22Rv1 (cell line): ENCODE measurements around the gene DNAJC15.

Source experiments
- H3K27ac ChIP-seq: fragments of 450-650 bp; 2 replicates; pipeline ENCODE4 v1.5.1; 2017
- CTCF ChIP-seq: fragments of 450-650 bp; IDR thresholded peaks from 2 replicates; pipeline ENCODE4 v1.5.1; 2017; ENCODE audit warnings: mild to moderate bottlenecking
- ZFX ChIP-seq: fragments of 450-650 bp; IDR thresholded peaks from 2 replicates; pipeline ENCODE4 v1.6.1; 2017; ENCODE audit warnings: antibody characterized with exemption, borderline replicate concordance

The DNAJC15 gene

DNA sequence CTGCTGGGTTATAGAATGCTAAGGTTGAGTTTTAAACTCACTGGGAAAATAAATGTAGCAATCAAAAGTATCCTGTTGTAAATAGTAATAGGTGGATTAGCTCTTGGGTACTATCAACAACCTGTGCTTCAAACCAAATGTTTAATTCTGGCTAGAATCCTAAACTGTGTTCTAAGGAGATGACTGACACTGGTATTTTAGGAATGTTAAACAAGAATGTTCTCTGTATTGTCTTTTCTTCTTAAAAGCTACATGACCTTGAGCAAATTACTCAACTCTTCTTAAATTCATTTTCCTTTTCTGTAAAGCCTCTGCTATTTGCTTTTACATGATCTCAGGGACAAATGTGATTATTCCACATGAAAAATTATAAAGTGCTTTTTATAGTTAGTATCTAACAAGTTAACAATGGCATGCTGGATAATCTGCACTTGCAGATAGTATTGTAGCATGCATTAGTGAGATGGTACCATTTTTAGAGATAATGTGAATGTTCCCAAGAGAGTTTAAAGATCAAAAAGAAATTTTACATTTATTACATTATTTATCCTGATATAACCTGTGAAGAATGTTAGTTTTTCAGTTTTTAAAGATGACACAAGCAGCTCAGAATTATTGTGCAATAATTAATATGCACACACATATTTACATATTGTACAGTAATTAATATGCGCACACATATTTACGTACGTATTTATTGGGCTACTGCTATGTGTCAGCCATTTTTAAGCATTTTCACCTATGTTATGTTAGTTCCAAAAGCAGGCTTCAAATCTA lies 17.7 kb upstream of the DNAJC15 start:
- TF ChIP-seq ZFX (no peak), CTCF (no peak)
- H3K27ac ChIP-seq, result no peak overlapping the region

DNA sequence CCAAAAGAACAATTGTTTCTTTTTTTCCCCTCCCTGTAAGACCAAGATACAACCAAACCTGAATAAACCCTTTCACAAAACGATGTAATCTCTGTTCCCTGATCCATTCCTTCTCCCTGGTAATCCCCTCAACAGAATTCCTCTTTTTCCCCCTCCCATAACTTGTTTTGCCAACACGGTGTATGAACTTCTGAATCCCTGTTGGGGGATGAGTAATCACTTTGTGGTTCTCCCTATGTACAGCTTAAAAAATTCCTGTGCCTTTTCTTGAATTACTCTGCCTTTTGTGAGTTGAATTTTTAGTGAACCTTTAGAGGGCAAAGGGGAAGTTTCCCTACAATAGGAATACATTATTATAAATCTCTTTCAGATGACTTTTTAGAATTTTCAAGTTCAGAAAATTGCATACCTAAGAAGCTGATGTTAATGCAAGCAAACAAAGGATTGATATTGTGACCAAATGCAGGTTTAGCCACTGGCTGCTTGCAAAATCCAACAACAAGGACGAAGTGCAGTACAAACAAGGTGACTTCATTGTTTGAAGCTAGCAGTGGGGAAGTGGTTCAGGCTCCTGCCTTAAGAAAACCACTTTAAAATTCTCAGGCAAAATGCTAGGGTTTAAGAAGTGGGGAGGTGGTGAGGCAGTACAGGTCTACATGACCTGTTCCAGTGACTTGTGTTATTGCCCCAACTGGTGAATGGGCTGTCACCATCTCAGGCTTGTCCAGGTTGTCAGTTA lies 16.3 kb upstream of the DNAJC15 start:
- TF ChIP-seq CTCF (no peak), ZFX (no peak)
- no peak overlapping the region for H3K27ac ChIP-seq

- no peak overlapping the region for H3K27ac ChIP-seq
- no peak for TF ChIP-seq CTCF
- TF ChIP-seq ZFX, result no peak
These were observed 14.8 kb upstream of the DNAJC15 start for GRCh38 chr13:43008596-43008995.

DNA sequence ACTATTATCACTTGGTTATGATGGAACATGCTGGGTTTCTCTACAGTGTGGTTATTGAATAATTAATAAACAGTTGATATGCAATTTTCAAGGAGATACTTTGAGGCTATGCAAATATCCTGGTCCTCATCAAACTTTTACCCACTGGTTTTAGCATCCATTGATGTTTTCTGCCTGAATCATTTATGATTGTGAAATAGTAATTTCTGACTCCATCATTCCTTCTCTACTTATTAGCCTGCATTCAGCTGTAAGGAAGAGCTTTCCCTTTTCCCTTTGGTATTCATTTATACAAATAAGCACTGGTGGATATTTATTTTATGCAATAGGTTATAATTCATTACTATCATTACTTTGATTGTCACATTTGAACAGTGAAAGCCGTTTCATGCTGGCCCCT lies 13.9 kb upstream of the DNAJC15 start:
- H3K27ac ChIP-seq, result no peak overlapping the region
- TF ChIP-seq ZFX, result no peak
- TF ChIP-seq CTCF, result no peak

DNA sequence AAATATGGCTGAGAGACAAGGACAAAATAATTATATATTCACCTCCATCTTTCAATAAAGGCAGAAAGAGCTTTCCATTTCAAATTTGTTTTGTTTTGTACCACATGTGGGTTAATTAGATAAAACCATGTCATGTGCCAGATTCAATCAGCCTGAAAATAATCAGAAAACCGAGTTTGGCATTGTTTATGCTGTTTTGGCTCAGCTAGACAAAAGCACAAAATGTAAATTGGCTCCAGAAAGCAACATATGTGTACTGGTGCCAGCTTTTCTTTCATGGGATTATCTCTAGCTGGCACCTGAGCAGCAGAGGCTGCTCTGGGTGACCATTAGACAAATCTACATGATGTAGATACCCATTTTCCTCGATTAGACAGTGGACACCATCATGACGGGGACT lies 9.2 kb upstream of the DNAJC15 start:
- no peak overlapping the region for H3K27ac ChIP-seq
- TF ChIP-seq CTCF, result no peak
- TF ChIP-seq ZFX, result no peak

DNA sequence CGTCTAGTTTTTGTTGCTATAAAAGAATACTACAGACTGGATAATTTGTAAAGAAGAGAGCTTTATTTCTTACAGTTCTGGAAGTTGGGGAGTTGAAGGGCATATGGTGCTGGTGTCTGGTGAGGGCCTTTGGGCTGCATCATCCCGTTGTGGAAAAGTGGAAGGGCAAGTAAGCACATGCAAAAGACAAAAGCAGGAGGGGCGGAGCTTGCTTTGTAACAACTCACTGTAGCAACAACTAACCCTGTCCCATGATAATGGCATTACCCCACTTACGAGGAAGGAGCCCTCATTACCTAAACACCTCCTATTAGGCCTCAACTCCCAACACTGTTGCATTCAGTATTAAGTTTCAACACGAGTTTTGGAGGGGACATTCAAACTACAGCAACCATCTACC lies 7.2 kb upstream of the DNAJC15 start:
- no peak overlapping the region for H3K27ac ChIP-seq
- no peak for TF ChIP-seq CTCF
- no peak for TF ChIP-seq ZFX

GRCh38 chr13:43019811-43020210 lies 3.6 kb upstream of the DNAJC15 start:
- TF ChIP-seq ZFX (no peak), CTCF (no peak)
- no peak overlapping the region for H3K27ac ChIP-seq
